ENCODE measurements around the gene ENDOD1.
"Not testable (repeated sequence)": the region's sequence is repeated elsewhere in the genome, so short reads cannot be mapped to it uniquely, and the experiment has no call there.

ENDOD1 gene

GRCh38 chr11:95104121-95104830, 14.6 kb downstream of the ENDOD1 start:
- DNase-seq, result no peak

GRCh38 chr11:95104856-95105255, 15.2 kb downstream of the ENDOD1 start:
- DNase-seq, result no peak

GRCh38 chr11:95108159-95108611, 18.5 kb downstream of the ENDOD1 start:
- DNase-seq, result no peak

- DNase-seq, result no peak
These were observed 19.3 kb downstream of the ENDOD1 start for GRCh38 chr11:95108671-95109551.

GRCh38 chr11:95111471-95111870, 21.8 kb downstream of the ENDOD1 start:
- DNase-seq, result not testable (repeated sequence)

GRCh38 chr11:95111923-95112540, 22.4 kb downstream of the ENDOD1 start:
- DNase-seq, result no peak

- no peak for DNase-seq
These were observed 26.0 kb downstream of the ENDOD1 start for GRCh38 chr11:95115597-95115996.

- no peak for DNase-seq
These were observed 29.9 kb downstream of the ENDOD1 start for GRCh38 chr11:95119361-95120060.

GRCh38 chr11:95121698-95122097, 32.1 kb downstream of the ENDOD1 start:
- peak; percentile 6 for DNase-seq

GRCh38 chr11:95123556-95123955, 33.9 kb downstream of the ENDOD1 start:
- DNase-seq, result no peak

- no peak for DNase-seq
These were observed 39.0 kb downstream of the ENDOD1 start for GRCh38 chr11:95128602-95129001.

GRCh38 chr11:95132956-95133355, 43.3 kb downstream of the ENDOD1 start:
- no peak for DNase-seq

- DNase-seq, result peak; percentile 30
These were observed 44.8 kb downstream of the ENDOD1 start for GRCh38 chr11:95134491-95134890.

GRCh38 chr11:95135155-95135554, 45.5 kb downstream of the ENDOD1 start:
- no peak for DNase-seq

- DNase-seq, result no peak
These were observed 46.2 kb downstream of the ENDOD1 start for GRCh38 chr11:95135880-95136279.

- DNase-seq, result not testable (repeated sequence)
These were observed 47.1 kb downstream of the ENDOD1 start for GRCh38 chr11:95136747-95137146.

- no peak for DNase-seq
These were observed 47.7 kb downstream of the ENDOD1 start for GRCh38 chr11:95137299-95137698.

- no peak for DNase-seq
These were observed 48.8 kb downstream of the ENDOD1 start for GRCh38 chr11:95138448-95138847.

GRCh38 chr11:95140397-95141033, 50.9 kb downstream of the ENDOD1 start:
- DNase-seq, result no peak

- no peak for DNase-seq
These were observed 52.8 kb downstream of the ENDOD1 start for GRCh38 chr11:95142431-95142830.

GRCh38 chr11:95143106-95143681, 53.5 kb downstream of the ENDOD1 start:
- DNase-seq, result no peak
